GM12864 (cell line): ENCODE data around the gene RASL11A.

Experiments used
- DNase-seq: peaks from one replicate; pipeline ENCODE4 v3.0.0-alpha.2; 2011; ENCODE audit warnings: low read depth
- H3K4me3 ChIP-seq: 2 replicates; pipeline ENCODE4 v1.5.1; 2011; ENCODE audit warnings: mild to moderate bottlenecking, low read depth, low read length, control low read depth
- CTCF ChIP-seq: IDR thresholded peaks from 2 replicates; pipeline ENCODE4 v1.5.1; 2011; ENCODE audit warnings: low read depth, mild to moderate bottlenecking, moderate library complexity, low read length, control low read depth, inconsistent platforms; ENCODE audit errors: missing control alignments

RASL11A gene

DNA sequence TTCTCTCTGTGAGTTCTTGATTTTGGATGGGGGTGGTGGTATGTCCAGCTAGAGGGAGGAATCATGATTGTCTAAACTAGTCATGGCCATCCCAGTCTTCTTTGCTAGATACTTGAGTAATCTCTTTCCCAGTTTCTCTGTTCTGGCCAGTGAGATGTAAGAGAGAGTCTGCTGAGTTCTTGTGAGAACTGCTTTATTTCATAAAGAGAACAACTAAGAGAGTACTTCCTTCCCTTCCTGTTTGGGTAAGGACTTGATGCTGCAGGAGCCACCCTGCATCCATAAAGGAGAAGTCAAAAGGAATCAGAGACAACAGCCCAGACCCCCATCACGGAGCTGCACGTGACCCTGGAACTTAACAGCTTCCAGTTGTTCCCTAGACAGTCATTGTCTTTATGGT is 3.0 kb upstream of the RASL11A start:
- no peak for TF ChIP-seq CTCF
- no peak for DNase-seq

GRCh38 chr13:27269114-27269665 is 1.4 kb upstream of the RASL11A start:
- no peak overlapping the region for H3K4me3 ChIP-seq
- no peak for DNase-seq
- TF ChIP-seq CTCF: no peak

More for the DNA sequence above, 3.0 kb upstream of the RASL11A start:
- H3K4me3 ChIP-seq: no peak overlapping the region

DNA sequence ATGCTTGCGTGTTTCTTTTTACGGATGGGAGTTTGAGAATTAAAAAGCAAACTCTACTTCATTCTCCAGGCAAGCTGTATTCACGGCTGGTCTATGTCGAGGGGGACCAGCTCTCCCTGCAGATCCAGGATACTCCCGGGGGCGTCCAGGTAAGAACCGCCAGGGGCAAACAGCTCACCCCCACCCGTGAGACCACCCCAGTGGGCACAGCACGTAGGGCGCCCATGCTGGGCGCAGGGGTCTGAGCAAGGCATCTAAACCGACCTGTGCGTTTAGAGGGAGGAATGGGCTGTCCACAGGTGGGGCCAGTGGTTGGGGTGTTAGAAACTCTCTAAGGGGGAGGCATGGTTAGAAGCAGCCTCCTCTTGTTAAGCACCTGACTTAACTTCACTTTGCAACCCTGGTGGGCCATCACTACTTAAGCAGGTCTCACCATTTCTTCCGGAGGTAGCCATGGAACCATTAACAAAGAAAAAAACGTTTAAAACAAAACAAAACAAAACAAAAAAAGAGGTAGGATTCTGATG is 1.0 kb downstream of the RASL11A start:
- peak overlapping the region; percentile 84; the same call in 1 of the 2 replicates for H3K4me3 ChIP-seq
- no peak for TF ChIP-seq CTCF
- DNase-seq: no peak

- no peak for TF ChIP-seq CTCF
- H3K4me3 ChIP-seq: no peak overlapping the region
- DNase-seq: no peak
These were observed 3.2 kb downstream of the RASL11A start for GRCh38 chr13:27273658-27274425.

DNA sequence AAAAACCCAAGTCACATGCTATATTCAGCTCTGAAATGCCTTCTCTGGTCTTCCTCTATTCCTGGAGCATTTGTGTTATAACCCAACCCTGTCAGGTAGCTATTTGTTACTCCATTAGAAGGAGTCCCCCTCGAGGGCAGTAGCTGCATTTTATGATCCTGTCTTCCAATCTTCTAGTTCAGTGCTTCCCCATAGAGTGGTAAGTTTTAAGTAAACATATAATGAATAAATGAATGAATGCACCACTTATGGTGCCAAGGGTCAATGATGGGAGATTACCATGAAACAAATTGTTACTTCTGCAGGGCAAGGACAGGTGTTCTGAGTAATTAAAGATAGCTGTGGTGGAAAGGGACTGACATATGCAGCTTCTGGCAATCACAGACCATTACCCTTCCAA is 4.0 kb downstream of the RASL11A start:
- DNase-seq: no peak
- TF ChIP-seq CTCF: no peak
- no peak overlapping the region for H3K4me3 ChIP-seq

DNA sequence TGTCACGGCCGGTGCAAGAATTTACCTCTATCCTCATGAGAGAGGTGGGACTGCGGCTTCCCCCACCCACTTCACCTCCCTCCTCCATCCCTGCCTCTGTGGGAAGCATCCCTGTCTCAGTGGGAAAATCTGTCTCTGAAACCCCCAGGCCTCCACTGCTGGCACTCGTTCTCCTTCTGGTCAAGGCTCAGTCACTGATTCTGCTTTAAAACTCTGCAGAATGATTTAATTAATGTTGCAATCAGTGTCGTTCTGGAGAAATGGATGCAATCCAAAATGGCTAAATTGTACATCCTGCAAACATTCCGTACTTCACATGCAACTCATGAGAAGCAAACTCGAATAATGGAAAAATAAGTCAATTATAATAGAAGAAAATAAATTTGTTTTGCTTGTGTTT is 5.6 kb downstream of the RASL11A start:
- TF ChIP-seq CTCF: no peak
- H3K4me3 ChIP-seq: no peak overlapping the region
- no peak for DNase-seq
